Vagina (tissue), 2 donors: ENCODE results near the gene TRIM24. TPM values are rescaled to one million over a fixed set of nuclear protein-coding genes. Genes with fewer than 3 reads are reported as not detected.

Source experiments
- DNase-seq, 2 donors: peaks; one replicate each; pipeline ENCODE4 v3.0.0-alpha.2; 2017; ENCODE audit errors: extremely low spot score in 2 of 2
- H3K27ac ChIP-seq: fragments of 200-600 bp; sonication (generic); one replicate; pipeline ENCODE4 v1.5.1; 2019
- H3K27me3 ChIP-seq: fragments of 200-600 bp; sonication (generic); one replicate; pipeline ENCODE4 v1.5.1; 2019
- H3K36me3 ChIP-seq, 2 donors: fragments of 200-600 bp; sonication (generic); one replicate each; pipeline ENCODE4 v1.5.1; 2017 to 2019
- H3K4me1 ChIP-seq: fragments of 200-600 bp; sonication (generic); one replicate; pipeline ENCODE4 v1.5.1; 2019
- H3K4me3 ChIP-seq, 2 donors: fragments of 200-600 bp; sonication (generic); 1 replicate in 1 of 2; 2 replicates in 1 of 2; pipeline ENCODE4 v1.5.1; 2016 to 2019
- H3K9me3 ChIP-seq: fragments of 200-600 bp; sonication (generic); one replicate; pipeline ENCODE4 v1.5.1; 2019
- CTCF ChIP-seq, 3 experiments: fragments of 450-650 bp in 2 of 3; fragments of 200-600 bp in 1 of 3; sonication (generic) in 1 of 3; IDR thresholded peaks; one replicate each; pipeline ENCODE4 v1.5.1; 2017 to 2019; ENCODE audit warnings: antibody characterized with exemption in 3 of 3, mild to moderate bottlenecking in 2 of 3, moderate library complexity in 2 of 3
- POLR2A ChIP-seq, 2 donors: fragments of 450-650 bp; IDR thresholded peaks; one replicate each; pipeline ENCODE4 v1.6.1; 2017; ENCODE audit warnings: antibody characterized with exemption in 2 of 2, mild to moderate bottlenecking in 2 of 2, moderate library complexity in 2 of 2
- POLR2AphosphoS5 ChIP-seq, 2 donors: sonication (generic); formaldehyde crosslinking; IDR thresholded peaks; one replicate each; pipeline ENCODE4 v1.9.0; 2017; ENCODE audit warnings: antibody characterized with exemption in 2 of 2, mild to moderate bottlenecking in 2 of 2, low read depth in 1 of 2; ENCODE audit not compliant: insufficient read depth in 1 of 2
- intact Hi-C: fragments of 100-400 bp; cut with DNase I; formaldehyde crosslinking; loops from one replicate; pipeline ENCODE4 v1.15.1; 2023
- small RNA-seq: library from RNA; depleted of rRNA; stranded (forward); fragments of <200 nt; gene quantifications from one replicate; pipeline ENCODE3, GENCODE V24; 2016
- total RNA-seq: library from RNA; depleted of rRNA; stranded (reverse); fragments of >200 nt; gene quantifications from one replicate; pipeline ENCODE4 v1.2.3, GENCODE V29; 2016

Gene TRIM24
- total RNA-seq, 1 donor from 2014 or later, result 12.5 TPM

- no peaks in the 10 kb centered on the region for H3K9me3 ChIP-seq
- no peak for DNase-seq
- H3K27me3 ChIP-seq, result no peaks in the 10 kb centered on the region
- intact Hi-C loops, result no loop called here
- H3K36me3 ChIP-seq, result no peaks in the 10 kb centered on the region
- H3K27ac ChIP-seq, result no peak overlapping the region
- no peaks in the 10 kb centered on the region for H3K4me1 ChIP-seq
- TF ChIP-seq POLR2AphosphoS5 (IDR thresholded peaks at IDR 0.05; ENCODE audit: insufficient read depth in 1 of 2, low read depth in 1 of 2), result no peak
- no peak overlapping the region for H3K4me3 ChIP-seq
Observed at GRCh38 chr7:138626846-138627245, 166.8 kb downstream of the TRIM24 start.

- Histone ChIP-seq H3K4me3 (no peak overlapping the region), H3K27ac (no peak overlapping the region), H3K9me3 (no peaks in the 10 kb centered on the region), H3K36me3 (no peaks in the 10 kb centered on the region), H3K27me3 (no peaks in the 10 kb centered on the region), H3K4me1 (no peaks in the 10 kb centered on the region)
- DNase-seq, result no peak
- TF ChIP-seq POLR2AphosphoS5 (IDR thresholded peaks at IDR 0.05; ENCODE audit: insufficient read depth in 1 of 2, low read depth in 1 of 2) (no peak), CTCF (IDR thresholded peaks at IDR 0.05) (no peak), POLR2A (IDR thresholded peaks at IDR 0.05) (no peak)
- intact Hi-C loops, result no loop called here
Observed at GRCh38 chr7:138627361-138627760, 167.3 kb downstream of the TRIM24 start.

GRCh38 chr7:138630059-138630610 lies 170.1 kb downstream of the TRIM24 start:
- Histone ChIP-seq H3K27me3 (no peaks in the 10 kb centered on the region), H3K36me3 (no peaks in the 10 kb centered on the region), H3K27ac (no peak overlapping the region), H3K4me1 (no peaks in the 10 kb centered on the region), H3K9me3 (no peaks in the 10 kb centered on the region), H3K4me3 (no peak overlapping the region)
- intact Hi-C loops, result no loop called here
- no peak for TF ChIP-seq POLR2A (IDR thresholded peaks at IDR 0.05)
- no peak for TF ChIP-seq CTCF (IDR thresholded peaks at IDR 0.05)
- TF ChIP-seq POLR2AphosphoS5 (IDR thresholded peaks at IDR 0.05; ENCODE audit: insufficient read depth in 1 of 2, low read depth in 1 of 2), result no peak
- no peak for DNase-seq

- Histone ChIP-seq H3K4me1 (no peaks in the 10 kb centered on the region), H3K9me3 (no peaks in the 10 kb centered on the region), H3K36me3 (no peaks in the 10 kb centered on the region), H3K27me3 (no peaks in the 10 kb centered on the region), H3K27ac (no peak overlapping the region), H3K4me3 (no peak overlapping the region)
- intact Hi-C loops, result no loop called here
- no peak for DNase-seq
- TF ChIP-seq POLR2A (IDR thresholded peaks at IDR 0.05) (no peak), POLR2AphosphoS5 (IDR thresholded peaks at IDR 0.05; ENCODE audit: insufficient read depth in 1 of 2, low read depth in 1 of 2) (no peak), CTCF (IDR thresholded peaks at IDR 0.05) (no peak)
Observed at GRCh38 chr7:138632384-138632783, 172.3 kb downstream of the TRIM24 start.

- no peak for DNase-seq
- intact Hi-C loops, result no loop called here
- no peak for TF ChIP-seq CTCF (IDR thresholded peaks at IDR 0.05)
- no peak for TF ChIP-seq POLR2AphosphoS5 (IDR thresholded peaks at IDR 0.05; ENCODE audit: insufficient read depth in 1 of 2, low read depth in 1 of 2)
- TF ChIP-seq POLR2A (IDR thresholded peaks at IDR 0.05), result no peak
- no peak overlapping the region for H3K27ac ChIP-seq
- H3K4me1 ChIP-seq, result no peaks in the 10 kb centered on the region
- no peak overlapping the region for H3K4me3 ChIP-seq
- no peaks in the 10 kb centered on the region for H3K27me3 ChIP-seq
- no peaks in the 10 kb centered on the region for H3K36me3 ChIP-seq
- no peaks in the 10 kb centered on the region for H3K9me3 ChIP-seq
Observed at GRCh38 chr7:138632826-138633602, 173.0 kb downstream of the TRIM24 start.

Small RNAs within 50 kb of the gene (small RNA-seq; reads per million reads assigned to genes)
- gene RF00561, result not detected

Other genes with a start within 250 kb of the TRIM24 start
- gene SVOPL, start 241.1 kb downstream of the TRIM24 start, total RNA-seq, result not detected